AG09309 (cell line): ENCODE results near the gene UNC13B.

Experiments
- DNase-seq: peaks from one replicate; pipeline ENCODE4 v3.0.0-alpha.2; 2010; ENCODE audit warnings: low read depth
- H3K4me3 ChIP-seq: 2 replicates; pipeline ENCODE4 v1.5.1; 2011; ENCODE audit warnings: mild to moderate bottlenecking, low read depth, low read length, moderate library complexity; ENCODE audit not compliant: control insufficient read depth
- TF ChIP-seq, protein P1 (sequence below): IDR thresholded peaks from 2 replicates; pipeline ENCODE4 v1.5.1; 2011; ENCODE audit warnings: mild to moderate bottlenecking, low read depth, low read length, inconsistent platforms; ENCODE audit not compliant: insufficient read depth, control insufficient read depth; ENCODE audit errors: missing control alignments

Gene UNC13B

DNA sequence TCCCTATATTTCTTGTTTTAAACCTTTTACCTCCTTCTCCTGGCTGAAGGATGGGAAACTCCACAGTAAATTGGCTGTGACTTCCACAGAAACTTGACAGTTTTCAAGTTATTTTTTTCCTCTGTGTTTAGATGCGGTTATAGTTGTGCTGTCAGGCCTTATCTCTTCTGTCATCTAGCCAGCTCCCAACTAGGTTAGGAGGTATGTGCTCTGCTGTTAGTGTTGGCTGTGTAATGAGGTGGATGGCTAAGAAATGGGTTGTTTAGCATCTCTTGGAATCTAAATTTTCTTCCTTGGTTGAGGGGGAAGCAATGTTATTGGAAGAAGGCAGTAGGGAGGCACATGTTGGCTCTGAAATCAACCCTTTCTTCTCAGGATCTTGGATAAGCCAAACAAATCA is 178.2 kb downstream of the UNC13B start:
- TF ChIP-seq, protein P1, sequence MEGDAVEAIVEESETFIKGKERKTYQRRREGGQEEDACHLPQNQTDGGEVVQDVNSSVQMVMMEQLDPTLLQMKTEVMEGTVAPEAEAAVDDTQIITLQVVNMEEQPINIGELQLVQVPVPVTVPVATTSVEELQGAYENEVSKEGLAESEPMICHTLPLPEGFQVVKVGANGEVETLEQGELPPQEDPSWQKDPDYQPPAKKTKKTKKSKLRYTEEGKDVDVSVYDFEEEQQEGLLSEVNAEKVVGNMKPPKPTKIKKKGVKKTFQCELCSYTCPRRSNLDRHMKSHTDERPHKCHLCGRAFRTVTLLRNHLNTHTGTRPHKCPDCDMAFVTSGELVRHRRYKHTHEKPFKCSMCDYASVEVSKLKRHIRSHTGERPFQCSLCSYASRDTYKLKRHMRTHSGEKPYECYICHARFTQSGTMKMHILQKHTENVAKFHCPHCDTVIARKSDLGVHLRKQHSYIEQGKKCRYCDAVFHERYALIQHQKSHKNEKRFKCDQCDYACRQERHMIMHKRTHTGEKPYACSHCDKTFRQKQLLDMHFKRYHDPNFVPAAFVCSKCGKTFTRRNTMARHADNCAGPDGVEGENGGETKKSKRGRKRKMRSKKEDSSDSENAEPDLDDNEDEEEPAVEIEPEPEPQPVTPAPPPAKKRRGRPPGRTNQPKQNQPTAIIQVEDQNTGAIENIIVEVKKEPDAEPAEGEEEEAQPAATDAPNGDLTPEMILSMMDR, result no peak
- H3K4me3 ChIP-seq, result no peak overlapping the region
- DNase-seq, result no peak

DNA sequence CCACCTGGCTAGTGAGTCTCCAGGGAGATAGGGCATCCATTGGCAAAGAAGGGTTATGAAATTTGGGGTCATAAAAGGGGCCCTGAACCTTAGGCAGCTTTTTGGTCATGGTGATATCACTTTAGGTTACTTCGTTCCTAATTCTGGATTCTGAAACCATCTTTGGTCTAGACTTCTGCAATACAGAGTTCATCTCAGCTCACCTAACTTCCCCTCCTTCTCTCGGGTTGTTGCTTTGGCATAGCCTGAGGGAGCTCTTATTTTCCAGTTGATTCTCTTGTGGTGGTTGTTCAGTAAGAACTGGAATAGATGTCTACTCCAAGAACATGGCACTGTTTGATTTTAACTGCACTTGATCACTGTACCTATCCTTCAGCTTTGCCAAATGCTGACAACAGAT is 179.2 kb downstream of the UNC13B start:
- H3K4me3 ChIP-seq, result no peak overlapping the region
- DNase-seq, result no peak

DNA sequence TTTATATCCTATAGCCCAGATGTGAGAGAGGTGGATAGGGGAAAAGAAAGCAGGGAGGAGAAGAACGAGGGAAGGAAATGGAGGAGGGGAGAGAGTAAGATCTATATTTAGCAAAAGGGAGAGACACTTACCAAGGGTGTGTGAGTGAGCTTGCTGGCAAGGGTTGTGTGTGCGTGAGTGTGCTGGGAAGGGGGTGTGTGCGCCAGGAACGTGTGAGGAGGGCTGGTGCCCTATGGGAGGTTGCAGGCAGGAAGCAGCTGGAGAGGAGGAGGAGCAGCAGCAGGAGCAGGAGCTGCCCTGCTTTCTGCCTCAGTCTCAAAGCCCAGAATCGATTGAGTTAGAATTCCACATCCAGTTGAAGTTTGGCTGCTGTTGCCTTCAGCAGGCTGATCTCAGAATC is 179.8 kb downstream of the UNC13B start:
- peak; percentile 72 for DNase-seq
- TF ChIP-seq, protein P1, result no peak
- H3K4me3 ChIP-seq, result peak overlapping the region; percentile 18

More for the DNA sequence above, 179.2 kb downstream of the UNC13B start:
- TF ChIP-seq, protein P1, result no peak

DNA sequence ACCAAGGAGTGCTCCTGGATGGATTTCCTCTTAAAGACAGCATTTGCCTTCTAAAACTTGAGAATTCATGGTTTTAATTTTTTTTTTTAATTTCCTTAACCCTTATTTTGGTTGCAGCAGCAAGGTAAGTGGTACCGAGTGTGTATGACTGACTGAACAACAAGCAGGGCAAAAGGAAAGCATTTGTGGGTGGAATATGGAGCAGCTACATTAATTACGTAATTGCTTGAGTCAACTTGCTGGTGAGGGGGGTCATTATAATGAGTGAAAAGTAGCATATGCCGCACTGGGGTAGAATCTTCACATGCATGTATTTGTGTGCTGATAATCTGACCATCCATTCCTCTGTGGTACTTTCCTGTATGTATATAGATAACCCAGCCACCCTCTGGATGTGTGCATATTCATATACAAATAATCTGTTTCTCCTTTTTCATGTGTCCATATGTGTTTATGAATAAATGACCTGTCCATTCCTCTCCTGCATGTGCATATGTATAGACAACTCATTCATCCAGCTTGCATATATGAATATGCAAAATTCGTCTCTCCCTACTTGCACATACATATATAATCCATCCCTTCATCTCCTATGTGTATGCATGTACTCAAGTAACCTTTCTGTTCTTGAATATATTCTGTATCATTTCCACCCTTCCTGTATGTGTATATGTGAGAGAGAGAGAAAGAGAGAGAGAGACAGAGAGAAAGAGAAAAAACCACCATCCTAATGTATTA is 180.6 kb downstream of the UNC13B start:
- peak overlapping the region; percentile 18; the same call in 1 of the 2 replicates for H3K4me3 ChIP-seq
- no peak for DNase-seq
- TF ChIP-seq, protein P1, result no peak

GRCh38 chr9:35348109-35348508 is 186.3 kb downstream of the UNC13B start:
- no peak overlapping the region for H3K4me3 ChIP-seq
- TF ChIP-seq, protein P1, result no peak
- DNase-seq, result no peak

DNA sequence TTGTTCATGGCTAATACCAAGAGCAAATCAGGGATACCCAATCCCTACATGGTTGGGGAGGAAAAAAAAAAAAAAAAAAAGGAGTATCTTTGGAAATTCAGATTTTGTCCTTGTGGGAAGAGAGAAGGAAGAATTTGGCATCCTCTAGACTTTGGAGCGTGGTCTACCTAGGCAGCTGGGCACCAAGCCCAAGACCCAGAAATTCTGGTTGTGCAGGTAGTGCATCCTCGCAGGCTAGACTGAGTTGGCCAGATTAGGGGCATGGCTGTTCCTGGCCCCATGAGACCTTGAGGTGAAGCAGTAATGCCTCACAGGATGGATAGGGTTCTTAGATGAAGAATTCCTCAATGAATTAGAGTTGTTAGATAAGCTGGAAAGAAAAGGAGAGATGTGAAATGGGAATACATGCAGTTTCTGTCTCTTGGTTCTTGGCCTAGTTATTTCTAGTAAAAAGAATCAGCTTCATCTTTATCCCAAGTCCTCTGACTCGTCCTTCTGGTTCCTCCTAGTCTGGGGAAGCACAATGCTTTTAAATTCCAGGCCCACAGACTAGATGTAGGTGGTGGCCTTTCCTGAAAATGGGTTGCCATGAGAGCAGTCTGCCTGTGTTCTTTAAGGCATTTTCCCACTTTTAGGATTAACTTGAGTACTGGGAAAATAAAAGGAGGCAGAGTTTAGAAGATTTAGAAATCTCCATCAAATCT is 187.6 kb downstream of the UNC13B start:
- no peak overlapping the region for H3K4me3 ChIP-seq
- DNase-seq, result no peak
- TF ChIP-seq, protein P1, result no peak

DNA sequence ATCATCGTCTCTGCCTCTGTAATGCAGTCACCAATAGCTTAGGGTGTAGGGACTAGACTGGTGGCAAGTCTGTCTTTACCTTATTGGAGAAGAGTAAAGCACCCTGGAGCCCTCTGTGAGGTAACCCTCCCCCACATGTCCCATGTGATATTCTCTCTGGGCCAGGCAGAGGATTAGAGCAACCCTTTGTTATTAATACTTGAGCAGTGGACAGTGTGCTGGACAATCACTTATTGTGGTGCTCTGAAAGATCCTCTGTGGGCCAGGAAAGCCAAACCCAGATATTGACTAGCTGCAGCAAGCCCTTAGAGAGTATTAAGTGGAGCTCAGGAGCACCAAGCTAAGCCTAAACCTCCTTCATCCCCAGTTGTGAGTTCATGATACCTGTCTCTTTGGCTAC is 188.4 kb downstream of the UNC13B start:
- DNase-seq, result no peak
- TF ChIP-seq, protein P1, result no peak
- H3K4me3 ChIP-seq, result no peak overlapping the region
